Neuronal stem cell (in vitro differentiated cells): ENCODE results near the gene SKIC2.
"Not testable (repeated sequence)": the region's sequence is repeated elsewhere in the genome, so short reads cannot be mapped to it uniquely, and the experiment has no call there.

Source experiments
- DNase-seq: peaks from one replicate; pipeline ENCODE4 v3.0.0-alpha.2; 2013; ENCODE audit warnings: low spot score
- H2AFZ ChIP-seq: one replicate; pipeline ENCODE4 v1.6.1; 2013; ENCODE audit warnings: mild to moderate bottlenecking, low read length, inconsistent platforms
- H2AK5ac ChIP-seq: 2 replicates; pipeline ENCODE4 v1.6.1; 2013; ENCODE audit warnings: low read depth, mild to moderate bottlenecking, inconsistent platforms, low read length, moderate library complexity, mixed read lengths
- H2BK120ac ChIP-seq: 2 replicates; pipeline ENCODE4 v1.6.1; 2013; ENCODE audit warnings: low read depth, mild to moderate bottlenecking, inconsistent platforms, low read length, moderate library complexity, mixed read lengths
- H2BK12ac ChIP-seq: one replicate; pipeline ENCODE4 v1.6.1; 2013; ENCODE audit warnings: low read length, inconsistent platforms
- H2BK15ac ChIP-seq: 2 replicates; pipeline ENCODE4 v1.6.1; 2013; ENCODE audit warnings: mild to moderate bottlenecking, low read length, inconsistent platforms, mixed read lengths
- H2BK5ac ChIP-seq: one replicate; pipeline ENCODE4 v1.6.1; 2013; ENCODE audit warnings: inconsistent platforms, mild to moderate bottlenecking, low read length, moderate library complexity
- H3K14ac ChIP-seq: one replicate; pipeline ENCODE4 v1.6.1; 2013; ENCODE audit warnings: low read length, inconsistent platforms
- H3K18ac ChIP-seq: 2 replicates; pipeline ENCODE4 v1.6.1; 2013; ENCODE audit warnings: low read length, inconsistent platforms
- H3K23ac ChIP-seq: 2 replicates; pipeline ENCODE4 v1.6.1; 2013; ENCODE audit warnings: low read depth, mild to moderate bottlenecking, mixed read lengths, low read length, inconsistent platforms; ENCODE audit not compliant: poor library complexity
- H3K27ac ChIP-seq: replicated peaks from 3 replicates; pipeline ENCODE4 v1.5.1; 2013; ENCODE audit warnings: low read length, inconsistent platforms
- H3K27me3 ChIP-seq, 3 experiments: 2 replicates each; pipeline ENCODE4 v1.6.1; 2013; ENCODE audit warnings: low read length in 3 of 3, mild to moderate bottlenecking in 2 of 3, inconsistent platforms in 1 of 3, low read depth in 1 of 3, mixed read lengths in 1 of 3, moderate library complexity in 1 of 3; ENCODE audit not compliant: control insufficient read depth in 3 of 3, insufficient read depth in 3 of 3
- H3K36me3 ChIP-seq, 2 donors: replicated peaks in 1 of 2; 2 replicates each; pipeline ENCODE4 v1.6.1; 2013; ENCODE audit warnings: low read length in 2 of 2; ENCODE audit not compliant: control insufficient read depth in 2 of 2, insufficient read depth in 2 of 2
- H3K4ac ChIP-seq: 2 replicates; pipeline ENCODE4 v1.6.1; 2013; ENCODE audit warnings: inconsistent platforms, mild to moderate bottlenecking, low read length, moderate library complexity
- H3K4me1 ChIP-seq, 2 donors: 1 replicate in 1 of 2; 2 replicates in 1 of 2; pipeline ENCODE4 v1.6.1; 2013; ENCODE audit warnings: low read length in 2 of 2, low read depth in 1 of 2; ENCODE audit not compliant: control insufficient read depth in 2 of 2, insufficient read depth in 1 of 2
- H3K4me2 ChIP-seq: one replicate; pipeline ENCODE4 v1.6.1; 2013; ENCODE audit warnings: mild to moderate bottlenecking, low read length, inconsistent platforms; ENCODE audit not compliant: insufficient read depth, poor library complexity, severe bottlenecking
- H3K4me3 ChIP-seq, 2 donors: 2 replicates each; pipeline ENCODE4 v1.5.1; 2013; ENCODE audit warnings: low read length in 2 of 2, mild to moderate bottlenecking in 2 of 2, inconsistent platforms in 1 of 2, moderate library complexity in 1 of 2
- H3K79me1 ChIP-seq: one replicate; pipeline ENCODE4 v1.6.1; 2013; ENCODE audit warnings: low read depth, mild to moderate bottlenecking, inconsistent platforms, low read length, moderate library complexity
- H3K9ac ChIP-seq: one replicate; pipeline ENCODE4 v1.6.1; 2013; ENCODE audit warnings: mild to moderate bottlenecking, low read depth, low read length, inconsistent platforms; ENCODE audit not compliant: poor library complexity
- H3K9me3 ChIP-seq, 2 donors: replicated peaks in 1 of 2; 2 replicates each; pipeline versions ENCODE3 to v1.6.1; 2013; ENCODE audit warnings: low read length in 2 of 2, mild to moderate bottlenecking in 2 of 2, inconsistent platforms in 1 of 2, low read depth in 1 of 2, mixed read lengths in 1 of 2, moderate library complexity in 1 of 2; ENCODE audit not compliant: control insufficient read depth in 2 of 2, insufficient read depth in 1 of 2
- H4K8ac ChIP-seq: one replicate; pipeline ENCODE4 v1.6.1; 2013; ENCODE audit warnings: low read depth, mild to moderate bottlenecking, inconsistent platforms, low read length, moderate library complexity
- H4K91ac ChIP-seq: one replicate; pipeline ENCODE4 v1.6.1; 2013; ENCODE audit warnings: low read length, low read depth, mild to moderate bottlenecking, inconsistent platforms; ENCODE audit not compliant: poor library complexity
- WGBS, 2 donors: extraction: QIAGEN DNeasy Blood & Tissue Kit; methylation state at CpG; one replicate each; pipeline ENCODE4 v1.1.7; 2013; ENCODE audit warnings: missing lambda C conversion rate in 2 of 2, mixed read lengths in 1 of 2; ENCODE audit not compliant: insufficient read length in 2 of 2, insufficient replicate concordance in 1 of 2; ENCODE audit errors: extremely low coverage in 2 of 2; 5-methylcytosine and 5-hydroxymethylcytosine counted together

SKIC2 gene

GRCh38 chr6:31976065-31976464 is 17.1 kb downstream of the SKIC2 start:
- not testable (repeated sequence) for H2BK15ac ChIP-seq, H3K4me2 ChIP-seq, H2BK12ac ChIP-seq, H4K91ac ChIP-seq, H3K9ac ChIP-seq, H3K9me3 ChIP-seq, H2AFZ ChIP-seq, H2BK5ac ChIP-seq, H3K23ac ChIP-seq, H4K8ac ChIP-seq, H3K4ac ChIP-seq, H3K27me3 ChIP-seq, H2BK120ac ChIP-seq, H3K4me3 ChIP-seq, H3K27ac ChIP-seq, H3K79me1 ChIP-seq, H3K18ac ChIP-seq, H3K14ac ChIP-seq, H2AK5ac ChIP-seq, DNase-seq
- Histone ChIP-seq H3K36me3 (peaks cover 10 to 24% of the 10 kb centered on the region in 2 donors), H3K4me1 (peaks cover 11% of the 10 kb centered on the region in 2 donors)
- no CpG with 5 or more reads among the region's 30 CpGs for WGBS, 2 donors

GRCh38 chr6:31977816-31978431 is 18.9 kb downstream of the SKIC2 start:
- H2BK15ac ChIP-seq: no peak overlapping the region
- H3K4me1 ChIP-seq: peaks cover 2 to 3% of the 10 kb centered on the region in 2 donors
- H3K9ac ChIP-seq: no peak overlapping the region
- H3K27me3 ChIP-seq: no peaks in the 10 kb centered on the region
- no peak overlapping the region for H3K4me2 ChIP-seq
- no peak overlapping the region for H3K4ac ChIP-seq
- no peak overlapping the region for H3K18ac ChIP-seq
- H4K91ac ChIP-seq: no peak overlapping the region
- H3K9me3 ChIP-seq: no peaks in the 10 kb centered on the region
- DNase-seq: no peak
- peaks cover 2% of the 10 kb centered on the region for H3K79me1 ChIP-seq
- H3K14ac ChIP-seq: no peak overlapping the region
- no peak overlapping the region for H3K23ac ChIP-seq
- H2BK12ac ChIP-seq: no peak overlapping the region
- H2BK5ac ChIP-seq: no peak overlapping the region
- H2AFZ ChIP-seq: no peak overlapping the region
- H2AK5ac ChIP-seq: no peak overlapping the region
- H3K36me3 ChIP-seq: peaks cover 8 to 24% of the 10 kb centered on the region in 2 donors
- H2BK120ac ChIP-seq: no peak overlapping the region
- no CpG with 5 or more reads among the region's 12 CpGs for WGBS, 2 donors
- no peak overlapping the region for H3K27ac ChIP-seq
- no peak overlapping the region for H3K4me3 ChIP-seq
- H4K8ac ChIP-seq: no peak overlapping the region

GRCh38 chr6:31978831-31979230 is 19.9 kb downstream of the SKIC2 start:
- no peak overlapping the region for H2AFZ ChIP-seq
- no peaks in the 10 kb centered on the region for H3K27me3 ChIP-seq
- H2BK15ac ChIP-seq: no peak overlapping the region
- no peak overlapping the region for H3K14ac ChIP-seq
- no peak overlapping the region for H3K4me2 ChIP-seq
- H3K9me3 ChIP-seq: no peaks in the 10 kb centered on the region
- no peak overlapping the region for H2BK12ac ChIP-seq
- no CpG with 5 or more reads among the region's 5 CpGs for WGBS, 2 donors
- H3K4me1 ChIP-seq: no peaks in the 10 kb centered on the region
- H2BK5ac ChIP-seq: no peak overlapping the region
- no peak overlapping the region for H3K18ac ChIP-seq
- no peak overlapping the region for H3K4me3 ChIP-seq
- peaks cover 8 to 22% of the 10 kb centered on the region in 2 donors for H3K36me3 ChIP-seq
- no peak overlapping the region for H2AK5ac ChIP-seq
- no peak overlapping the region for H3K27ac ChIP-seq
- H3K4ac ChIP-seq: no peak overlapping the region
- no peaks in the 10 kb centered on the region for H3K79me1 ChIP-seq
- H2BK120ac ChIP-seq: no peak overlapping the region
- no peak overlapping the region for H4K91ac ChIP-seq
- H3K9ac ChIP-seq: no peak overlapping the region
- no peak overlapping the region for H4K8ac ChIP-seq
- H3K23ac ChIP-seq: no peak overlapping the region
- no peak for DNase-seq

GRCh38 chr6:31979238-31979898 is 20.4 kb downstream of the SKIC2 start:
- H3K9me3 ChIP-seq: no peaks in the 10 kb centered on the region
- H2AK5ac ChIP-seq: no peak overlapping the region
- no peak overlapping the region for H3K23ac ChIP-seq
- no peak overlapping the region for H2BK5ac ChIP-seq
- H3K4me2 ChIP-seq: no peak overlapping the region
- no peak overlapping the region for H4K91ac ChIP-seq
- H3K14ac ChIP-seq: no peak overlapping the region
- no peak overlapping the region for H3K4me3 ChIP-seq
- no peak overlapping the region for H4K8ac ChIP-seq
- no peaks in the 10 kb centered on the region for H3K79me1 ChIP-seq
- no peak overlapping the region for H3K4ac ChIP-seq
- H3K27me3 ChIP-seq: no peaks in the 10 kb centered on the region
- no peaks in the 10 kb centered on the region for H3K4me1 ChIP-seq
- no peak overlapping the region for H2BK15ac ChIP-seq
- H3K18ac ChIP-seq: no peak overlapping the region
- WGBS, 2 donors: no CpG with 5 or more reads among the region's 3 CpGs
- no peak overlapping the region for H2AFZ ChIP-seq
- no peak for DNase-seq
- H3K9ac ChIP-seq: no peak overlapping the region
- no peak overlapping the region for H3K27ac ChIP-seq
- no peak overlapping the region for H2BK120ac ChIP-seq
- H2BK12ac ChIP-seq: no peak overlapping the region
- peaks cover 8 to 17% of the 10 kb centered on the region in 2 donors for H3K36me3 ChIP-seq
